Prostate gland (tissue), 2 donors: Measurements from ENCODE around the gene LBHD2. TPM values are rescaled to one million over a fixed set of nuclear protein-coding genes. Genes with fewer than 3 reads are reported as not detected.
A peak's percentile ranks its signal among the peaks of the same experiment; 100 is the strongest.

ENCODE experiments used
- DNase-seq: peaks from one replicate; pipeline ENCODE4 v3.0.0-alpha.2; 2019; ENCODE audit warnings: low spot score
- H3K27ac ChIP-seq, 2 donors: fragments of 200-600 bp; sonication (generic); 2 replicates each; pipeline ENCODE4 v1.5.1; 2017 to 2019
- H3K27me3 ChIP-seq: fragments of 200-600 bp; sonication (generic); replicated peaks from 2 replicates; pipeline ENCODE4 v1.5.1; 2019; ENCODE audit not compliant: insufficient read depth
- H3K36me3 ChIP-seq, 2 donors: fragments of 200-600 bp; sonication (generic); 1 replicate in 1 of 2; 2 replicates in 1 of 2; pipeline versions ENCODE4 v1.5.1 to v1.8.1; 2017 to 2019
- H3K4me1 ChIP-seq: fragments of 200-600 bp; sonication (generic); replicated peaks from 2 replicates; pipeline ENCODE4 v1.5.1; 2019
- H3K4me3 ChIP-seq, 2 donors: fragments of 200-600 bp; sonication (generic); 2 replicates each; pipeline ENCODE4 v1.5.1; 2017 to 2019
- H3K9me3 ChIP-seq: fragments of 200-600 bp; sonication (generic); 2 replicates; pipeline ENCODE4 v1.5.1; 2017
- CTCF ChIP-seq, 4 experiments: fragments of 200-600 bp in 2 of 4; fragments of 450-650 bp in 2 of 4; sonication (generic) in 2 of 4; IDR thresholded peaks; 1 replicate in 3 of 4; 2 replicates in 1 of 4; pipeline ENCODE4 v1.5.1; 2016 to 2019; ENCODE audit warnings: antibody characterized with exemption in 4 of 4, mild to moderate bottlenecking in 2 of 4, moderate library complexity in 2 of 4
- POLR2A ChIP-seq: fragments of 450-650 bp; IDR thresholded peaks from one replicate; pipeline ENCODE4 v1.6.1; 2016; ENCODE audit warnings: antibody characterized with exemption, mild to moderate bottlenecking
- POLR2AphosphoS5 ChIP-seq: sonication (generic); formaldehyde crosslinking; IDR thresholded peaks from one replicate; pipeline ENCODE4 v1.6.1; 2017; ENCODE audit warnings: antibody characterized with exemption
- WGBS: methylation state at CpG from one replicate; pipeline ENCODE4 v1.1.5; 2018; 5-methylcytosine and 5-hydroxymethylcytosine counted together
- intact Hi-C: fragments of 100-400 bp; cut with DNase I; formaldehyde crosslinking; loops from one replicate; pipeline ENCODE4 v1.14.2; 2022
- total RNA-seq, 2 donors: library from RNA; depleted of rRNA; stranded (reverse); fragments of >200 nt; gene quantifications; one replicate each; pipeline ENCODE4 v1.1.0, GENCODE V29; 2016

LBHD2 gene
- total RNA-seq, 2 donors from 2014 or later = 3.3 TPM; not detected in 1

GRCh38 chr14:103094406-103095209 lies 10.6 kb downstream of the LBHD2 start, which contains the start of gene EXOC3L4:
TSS of gene EXOC3L4 (plus strand) at chr14:103094725. CDS start at chr14:103100220, 5,495 bp downstream.
- H3K27me3 ChIP-seq = no peaks in the 10 kb centered on the region
- H3K27ac ChIP-seq = peak within 1 kb of the TSS; percentile 22 to 43
- H3K9me3 ChIP-seq = no peaks in the 10 kb centered on the region
- H3K36me3 ChIP-seq = no peaks in the 10 kb centered on the region
- TF ChIP-seq POLR2A = no peak
- 77% methylated on average over 23 of the region's 23 CpGs for WGBS
- H3K4me1 ChIP-seq = no peaks in the 10 kb centered on the region
- no peak for DNase-seq
- no peak within 1 kb of the TSS for H3K4me3 ChIP-seq
- intact Hi-C loops = no loop called here

GRCh38 chr14:103095210-103095778 lies 11.3 kb downstream of the LBHD2 start:
- intact Hi-C loops = no loop called here
- H3K9me3 ChIP-seq = no peaks in the 10 kb centered on the region

GRCh38 chr14:103096387-103096786 lies 12.4 kb downstream of the LBHD2 start:
- 71% methylated on average over 4 of the region's 4 CpGs for WGBS
- Histone ChIP-seq H3K4me3 (no peak overlapping the region), H3K4me1 (no peaks in the 10 kb centered on the region), H3K27ac (no peak overlapping the region), H3K27me3 (peaks cover 7% of the 10 kb centered on the region), H3K36me3 (no peaks in the 10 kb centered on the region), H3K9me3 (no peaks in the 10 kb centered on the region)
- TF ChIP-seq POLR2A = no peak
- no peak for TF ChIP-seq POLR2AphosphoS5
- TF ChIP-seq CTCF (IDR thresholded peaks at IDR 0.05) = no peak
- intact Hi-C loops = no loop called here
- DNase-seq = no peak

More at GRCh38 chr14:103095210-103095778, 11.3 kb downstream of the LBHD2 start:
- Histone ChIP-seq H3K27ac (no peak overlapping the region), H3K4me3 (no peak overlapping the region), H3K4me1 (no peaks in the 10 kb centered on the region), H3K36me3 (no peaks in the 10 kb centered on the region), H3K27me3 (peaks cover 1% of the 10 kb centered on the region)
- 98% methylated on average over 11 of the region's 11 CpGs for WGBS
- DNase-seq = no peak
- TF ChIP-seq CTCF (IDR thresholded peaks at IDR 0.05) = no peak

GRCh38 chr14:103097244-103097993 lies 13.4 kb downstream of the LBHD2 start:
- Histone ChIP-seq H3K36me3 (no peaks in the 10 kb centered on the region), H3K4me3 (no peak overlapping the region)
- WGBS = 88% methylated on average over 26 of the region's 26 CpGs

More at GRCh38 chr14:103097244-103097993, 13.4 kb downstream of the LBHD2 start:
- intact Hi-C loops = no loop called here
- H3K9me3 ChIP-seq = no peaks in the 10 kb centered on the region
- no peak for DNase-seq
- TF ChIP-seq POLR2A = no peak
- no peak for TF ChIP-seq POLR2AphosphoS5
- TF ChIP-seq CTCF (IDR thresholded peaks at IDR 0.05) = no peak
- H3K27ac ChIP-seq = no peak overlapping the region
- H3K27me3 ChIP-seq = peaks cover 16% of the 10 kb centered on the region
- H3K4me1 ChIP-seq = no peaks in the 10 kb centered on the region
